ENCODE data around the gene MAML3.

DNA sequence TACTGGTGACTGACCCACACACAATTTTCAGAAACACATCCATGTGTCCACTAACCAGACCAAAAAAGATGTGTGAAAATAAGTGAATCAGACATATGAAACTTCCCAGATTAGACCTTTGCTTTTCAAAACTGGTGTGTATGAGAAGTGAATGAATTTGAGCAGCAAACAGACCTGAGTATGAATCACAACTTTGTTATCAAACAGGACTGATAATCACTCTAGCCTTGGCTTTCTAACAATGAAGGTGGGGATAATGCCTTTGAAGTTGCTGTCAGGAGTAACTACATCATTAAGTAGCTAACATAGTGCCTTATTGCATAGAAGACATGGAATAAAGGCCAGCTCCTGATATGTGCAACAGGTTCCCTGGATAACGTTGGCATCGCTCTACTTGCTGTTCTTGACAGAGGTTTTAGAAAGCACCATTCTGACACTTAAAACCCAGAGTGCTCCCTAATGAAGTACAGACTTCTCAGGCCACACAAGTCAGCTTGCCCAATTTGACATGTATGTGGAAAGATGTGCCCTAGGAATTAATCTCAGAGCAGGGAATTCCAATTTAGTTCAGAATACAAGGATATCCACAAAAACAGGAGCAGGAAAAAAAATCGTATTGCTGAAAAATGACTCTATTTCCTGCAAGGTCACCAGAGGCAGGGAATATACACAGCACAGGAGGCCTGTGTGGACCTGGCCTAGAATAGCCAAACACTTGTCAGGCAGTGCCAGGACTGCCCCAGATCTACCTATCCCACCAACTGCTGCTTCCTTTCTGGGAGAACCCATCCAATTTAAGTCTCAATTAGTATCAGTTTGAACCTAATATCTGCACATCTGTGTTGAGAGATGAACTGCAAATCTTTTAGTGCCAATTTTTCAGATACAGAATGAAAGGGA is 87.7 kb downstream of the MAML3 start:
- TF ChIP-seq, protein P1, sequence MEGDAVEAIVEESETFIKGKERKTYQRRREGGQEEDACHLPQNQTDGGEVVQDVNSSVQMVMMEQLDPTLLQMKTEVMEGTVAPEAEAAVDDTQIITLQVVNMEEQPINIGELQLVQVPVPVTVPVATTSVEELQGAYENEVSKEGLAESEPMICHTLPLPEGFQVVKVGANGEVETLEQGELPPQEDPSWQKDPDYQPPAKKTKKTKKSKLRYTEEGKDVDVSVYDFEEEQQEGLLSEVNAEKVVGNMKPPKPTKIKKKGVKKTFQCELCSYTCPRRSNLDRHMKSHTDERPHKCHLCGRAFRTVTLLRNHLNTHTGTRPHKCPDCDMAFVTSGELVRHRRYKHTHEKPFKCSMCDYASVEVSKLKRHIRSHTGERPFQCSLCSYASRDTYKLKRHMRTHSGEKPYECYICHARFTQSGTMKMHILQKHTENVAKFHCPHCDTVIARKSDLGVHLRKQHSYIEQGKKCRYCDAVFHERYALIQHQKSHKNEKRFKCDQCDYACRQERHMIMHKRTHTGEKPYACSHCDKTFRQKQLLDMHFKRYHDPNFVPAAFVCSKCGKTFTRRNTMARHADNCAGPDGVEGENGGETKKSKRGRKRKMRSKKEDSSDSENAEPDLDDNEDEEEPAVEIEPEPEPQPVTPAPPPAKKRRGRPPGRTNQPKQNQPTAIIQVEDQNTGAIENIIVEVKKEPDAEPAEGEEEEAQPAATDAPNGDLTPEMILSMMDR (IDR thresholded peaks at IDR 0.05; ENCODE audit: poor library complexity), result no peak
- TF ChIP-seq EZH2 (IDR thresholded peaks at IDR 0.05; ENCODE audit: borderline replicate concordance), result no peak
- TF ChIP-seq EZH2phosphoT487 (IDR thresholded peaks at IDR 0.05; ENCODE audit: low read depth, severe bottlenecking, unreplicated experiment), result no peak

Measured in hepatocyte (in vitro differentiated cells).